GM19043 (cell line): ENCODE results near the gene AEBP2.
"Not testable (repeated sequence)": the region's sequence is repeated elsewhere in the genome, so short reads cannot be mapped to it uniquely, and the experiment has no call there.

ENCODE experiments used
- ATAC-seq: cut with Tn5 transposase; IDR thresholded peaks from one replicate; pipeline ENCODE4 v1.9.1; 2021; ENCODE audit warnings: low read depth; ENCODE audit not compliant: unreplicated experiment

The AEBP2 gene

DNA sequence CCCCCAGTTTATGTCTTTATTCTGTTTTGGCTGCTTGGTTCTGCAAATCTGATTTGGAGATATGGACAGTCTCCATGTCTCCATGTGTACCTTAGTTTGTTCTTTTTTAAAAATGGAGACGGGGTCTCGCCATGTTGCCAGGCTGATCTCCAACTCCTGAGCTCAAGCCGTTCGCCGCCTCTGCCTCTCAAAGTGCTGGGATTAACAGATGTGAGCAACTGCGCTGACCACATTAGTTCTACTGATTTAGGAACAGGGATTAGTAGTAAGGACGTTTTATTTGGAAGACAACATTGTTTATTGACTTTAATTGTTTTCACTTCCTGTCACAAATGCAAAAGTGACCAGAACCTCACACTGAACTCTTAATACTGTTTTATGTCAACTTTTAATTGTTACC lies 14.7 kb downstream of the AEBP2 start:
- ATAC-seq: no peak

DNA sequence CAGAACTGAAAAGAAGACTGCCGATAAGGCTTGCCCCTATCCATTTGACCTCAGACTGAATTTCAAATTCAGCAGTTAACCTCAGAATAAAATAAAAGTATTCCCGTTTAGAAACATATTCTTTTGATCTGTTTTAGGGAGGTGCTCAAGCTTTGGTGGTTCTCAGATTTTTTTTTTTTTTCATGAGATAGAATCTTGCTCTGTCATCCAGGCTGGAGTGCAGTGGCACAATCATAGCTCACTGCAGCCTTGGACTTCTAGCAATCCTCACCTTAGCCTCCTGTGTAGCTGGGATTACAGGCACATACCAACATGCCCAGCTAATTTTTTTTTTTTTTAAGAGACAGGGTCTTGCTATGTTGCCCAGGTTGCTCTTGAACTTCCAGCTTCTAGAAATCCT lies 15.5 kb downstream of the AEBP2 start:
- no peak for ATAC-seq

DNA sequence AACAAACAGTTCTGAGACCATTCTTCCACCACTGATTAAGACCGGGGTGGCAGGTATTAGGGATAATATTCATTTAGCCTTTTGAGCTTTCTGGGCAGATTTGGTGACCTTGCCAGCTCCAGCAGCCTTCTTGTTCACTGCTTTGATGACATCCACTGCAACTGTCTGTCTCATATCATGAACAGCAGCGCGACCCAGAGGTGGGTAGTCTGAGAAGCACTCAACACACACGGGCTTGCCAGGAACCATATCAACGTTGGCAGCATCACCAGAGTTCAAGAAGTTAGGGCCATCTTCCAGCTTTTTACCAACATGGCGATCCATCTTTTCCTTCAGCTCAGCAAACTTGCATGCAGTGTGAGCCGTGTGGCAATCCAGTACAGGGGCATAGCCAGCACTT lies 16.9 kb downstream of the AEBP2 start:
- no peak for ATAC-seq

DNA sequence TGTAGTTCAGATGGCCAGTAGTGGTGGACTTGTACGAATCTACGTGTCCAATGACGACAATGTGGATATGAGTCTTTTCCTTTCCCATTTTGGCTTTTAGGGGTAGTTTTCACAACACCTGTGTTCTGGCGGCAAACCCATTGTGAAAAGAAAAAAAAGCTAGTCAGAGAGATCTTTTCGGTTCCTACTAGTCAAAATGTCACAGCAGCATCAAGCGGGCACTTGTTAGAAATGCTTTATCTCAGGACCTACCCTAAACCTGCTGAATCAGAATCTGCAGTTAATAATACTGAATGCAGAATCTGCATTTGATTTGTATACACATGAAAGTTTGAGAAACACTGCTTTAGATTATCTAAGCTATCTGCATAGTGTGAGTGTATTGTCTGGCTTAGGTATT lies 18.3 kb downstream of the AEBP2 start:
- ATAC-seq: no peak

DNA sequence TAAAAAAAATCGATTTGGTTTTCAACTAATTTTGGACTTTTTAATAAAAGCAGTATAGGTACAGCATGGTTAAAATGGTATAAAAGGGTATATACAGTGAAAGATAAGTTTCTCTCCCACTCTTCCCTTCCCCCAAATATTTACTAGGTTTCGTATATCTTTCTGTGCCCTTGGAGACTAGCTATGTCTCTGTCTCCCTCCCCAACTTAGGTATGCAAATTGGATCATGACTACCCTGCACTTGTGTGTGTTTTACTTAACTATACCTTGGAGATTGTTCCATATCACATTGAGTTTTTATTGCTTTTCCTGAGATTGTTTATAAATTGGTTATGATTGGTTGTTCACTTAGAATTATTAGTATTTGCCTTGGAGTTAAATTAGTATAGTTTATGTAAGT lies 19.4 kb downstream of the AEBP2 start:
- ATAC-seq: no peak

DNA sequence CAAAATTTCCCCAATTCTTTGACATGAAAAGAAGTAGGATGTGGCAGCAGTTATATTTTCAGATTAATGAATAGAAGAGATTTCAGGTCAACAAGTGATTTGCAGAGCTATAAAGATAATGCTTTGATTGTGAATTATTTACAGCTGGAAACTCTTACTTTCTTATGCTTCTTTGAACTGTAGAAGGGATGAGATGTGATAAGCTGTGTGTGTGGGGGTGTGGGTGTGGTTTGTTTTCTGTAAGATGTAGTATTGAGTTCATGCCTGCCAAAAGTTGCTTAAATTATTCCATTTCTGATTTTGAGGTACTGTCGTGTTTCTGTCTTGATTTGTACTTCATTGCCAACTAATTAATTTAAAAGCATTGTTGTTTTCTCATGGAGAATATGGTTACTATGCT lies 22.7 kb downstream of the AEBP2 start:
- ATAC-seq: no peak

DNA sequence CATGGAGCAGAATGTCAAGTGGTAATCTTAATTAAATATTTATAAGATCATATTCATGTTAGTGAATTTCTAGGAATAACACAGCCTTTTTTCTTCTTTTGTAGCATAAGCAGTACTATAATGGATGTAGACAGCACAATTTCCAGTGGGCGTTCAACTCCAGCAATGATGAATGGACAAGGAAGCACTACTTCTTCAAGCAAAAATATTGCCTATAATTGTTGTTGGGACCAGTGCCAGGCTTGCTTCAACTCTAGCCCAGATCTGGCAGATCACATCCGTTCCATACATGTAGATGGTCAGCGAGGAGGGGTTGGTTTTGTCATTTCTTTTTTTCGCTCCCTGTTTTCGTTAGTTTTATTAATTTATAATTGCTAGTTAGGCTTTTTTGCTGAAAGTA lies 23.1 kb downstream of the AEBP2 start:
- ATAC-seq: no peak

DNA sequence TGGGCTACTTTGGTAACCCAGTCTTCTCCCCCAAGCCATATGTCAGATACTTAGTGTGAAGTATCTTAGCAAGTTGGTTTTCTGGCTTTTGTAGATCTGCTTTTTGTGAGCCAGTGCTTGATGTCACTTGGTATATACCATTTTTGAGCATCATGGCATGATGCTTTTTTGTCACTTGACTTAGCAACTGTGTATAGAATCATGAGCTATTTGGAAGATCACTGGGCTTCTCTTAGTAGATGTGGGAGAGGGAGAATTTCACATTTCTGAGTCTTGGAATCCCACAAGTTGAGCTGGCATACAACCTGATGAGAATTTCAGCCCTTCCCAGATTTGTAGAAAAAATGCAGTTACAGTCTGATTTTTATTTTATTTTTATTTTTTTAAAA lies 24.9 kb downstream of the AEBP2 start:
- no peak for ATAC-seq

DNA sequence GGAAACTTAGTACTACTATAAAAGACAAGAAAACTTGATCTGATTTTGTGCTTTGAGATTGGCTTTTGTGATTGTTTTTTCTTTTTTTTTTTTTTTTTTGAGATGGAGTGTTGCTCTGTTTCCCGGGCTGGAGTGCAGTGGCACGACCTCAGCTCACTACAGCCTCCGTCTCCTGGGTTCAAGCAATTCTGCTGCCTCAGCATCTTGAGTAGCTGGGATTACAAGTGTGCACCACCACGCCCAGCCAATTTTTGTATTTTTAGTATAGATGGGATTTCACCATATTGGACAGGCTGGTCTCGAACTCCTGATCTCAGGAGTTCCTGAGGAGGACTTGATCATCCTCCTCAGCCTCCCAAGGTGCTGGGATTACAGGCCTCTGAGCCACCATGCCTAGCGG lies 26.4 kb downstream of the AEBP2 start:
- no peak for ATAC-seq

DNA sequence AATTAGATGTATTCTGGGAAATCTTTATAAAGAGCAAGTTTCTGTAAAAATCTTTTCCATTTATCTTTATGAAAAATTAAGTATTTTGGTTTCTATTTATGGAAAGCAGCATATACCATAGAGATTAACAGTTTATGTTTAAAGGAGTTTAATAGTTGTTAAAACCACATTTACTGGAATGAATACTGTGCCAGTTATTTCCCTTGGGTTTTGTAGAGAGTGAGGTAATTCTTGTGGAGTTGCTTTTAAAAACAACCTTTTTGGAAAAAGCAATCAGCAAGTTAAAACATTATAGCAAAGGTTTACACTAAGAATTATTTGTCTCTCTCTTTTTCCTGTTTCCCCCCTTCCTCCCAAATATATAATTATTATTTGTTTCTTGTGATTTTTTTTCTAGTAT lies 34.9 kb downstream of the AEBP2 start:
- ATAC-seq: no peak

DNA sequence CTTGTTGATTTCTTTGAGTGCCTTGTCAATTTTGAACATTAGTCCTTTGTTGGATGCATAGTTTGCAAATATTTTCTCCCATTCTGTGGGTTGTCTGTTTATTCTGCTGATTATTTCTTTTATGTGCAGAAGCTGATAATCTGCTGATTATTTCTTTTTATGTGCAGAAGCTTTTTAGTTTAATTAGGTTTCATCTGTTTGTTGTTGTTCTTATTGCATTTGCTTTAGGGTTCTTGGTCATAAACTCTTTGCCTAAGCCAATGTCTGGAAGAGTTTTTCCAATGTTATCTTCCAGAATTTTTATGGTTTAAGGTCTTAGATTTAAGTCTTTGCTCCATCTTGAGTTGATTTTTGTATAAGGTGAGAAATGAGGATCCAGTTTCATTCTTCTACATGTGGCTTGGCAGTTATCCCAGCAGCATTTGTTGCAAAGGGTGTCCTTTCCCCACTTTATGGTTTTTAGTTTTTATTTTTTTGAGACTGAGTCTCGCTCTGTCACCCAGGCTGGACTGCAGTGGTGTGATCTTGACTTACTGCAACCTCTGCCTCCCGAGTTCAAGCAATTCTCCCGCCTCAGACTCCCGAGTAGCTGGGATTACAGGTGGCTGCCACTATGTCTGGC lies 36.7 kb downstream of the AEBP2 start:
- not testable (repeated sequence) for ATAC-seq

DNA sequence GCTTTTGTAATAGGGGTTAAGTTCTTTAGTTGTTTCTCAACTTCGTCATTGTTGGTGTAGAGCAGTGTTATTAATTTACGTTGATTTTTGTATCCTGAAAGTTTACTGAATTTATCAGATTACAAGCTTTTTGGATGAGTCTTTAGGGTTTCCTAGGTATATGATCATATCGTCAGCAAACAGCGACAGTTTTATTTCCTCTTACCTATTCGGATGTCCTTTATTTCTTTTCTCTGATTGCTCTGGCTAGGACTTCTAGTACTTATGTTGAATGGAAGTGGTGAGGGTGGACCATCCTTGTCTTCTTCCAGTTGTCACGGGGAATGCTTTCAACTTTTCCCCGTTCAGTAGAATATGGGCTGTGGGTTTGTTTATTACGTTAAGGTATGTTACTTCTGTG lies 37.8 kb downstream of the AEBP2 start:
- no peak for ATAC-seq

DNA sequence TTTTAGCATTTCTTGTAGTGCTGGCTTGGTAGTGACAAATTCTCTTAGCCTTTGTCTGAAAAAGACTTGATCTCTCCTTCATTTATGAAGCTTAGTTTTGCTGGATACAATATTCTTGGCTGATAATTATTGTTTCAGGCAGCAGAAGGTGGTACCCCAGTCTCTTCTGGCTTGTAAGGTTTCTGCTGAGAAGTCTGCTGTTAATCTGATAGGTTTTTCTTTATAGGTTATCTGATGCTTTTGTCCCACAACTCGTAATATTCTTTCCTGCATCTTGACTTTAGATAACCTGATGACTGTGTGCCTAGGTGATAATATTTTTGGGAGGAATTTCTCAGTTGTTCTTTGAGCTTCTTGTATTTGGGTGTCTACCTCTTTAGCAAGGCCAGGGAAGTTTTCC lies 41.2 kb downstream of the AEBP2 start:
- no peak for ATAC-seq

DNA sequence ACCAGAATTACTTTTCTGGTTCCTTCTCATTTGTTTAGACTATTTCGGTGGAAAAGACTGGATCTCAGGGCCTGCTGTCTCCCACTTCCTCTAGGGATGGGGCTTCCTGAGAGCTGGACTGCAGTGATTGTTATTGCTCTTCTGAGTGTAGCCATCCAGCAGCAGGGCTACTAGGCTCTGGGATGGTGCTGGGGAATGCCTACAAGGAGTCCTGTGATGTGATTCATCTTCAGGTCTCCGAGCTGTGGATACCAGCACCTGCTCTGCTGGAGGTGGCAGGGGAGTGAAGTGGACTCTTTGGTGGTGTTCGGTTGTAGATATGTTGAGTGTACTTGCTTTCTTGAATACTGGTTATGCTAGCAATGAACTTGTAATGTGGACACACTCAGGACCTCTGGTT lies 42.7 kb downstream of the AEBP2 start:
- no peak for ATAC-seq

DNA sequence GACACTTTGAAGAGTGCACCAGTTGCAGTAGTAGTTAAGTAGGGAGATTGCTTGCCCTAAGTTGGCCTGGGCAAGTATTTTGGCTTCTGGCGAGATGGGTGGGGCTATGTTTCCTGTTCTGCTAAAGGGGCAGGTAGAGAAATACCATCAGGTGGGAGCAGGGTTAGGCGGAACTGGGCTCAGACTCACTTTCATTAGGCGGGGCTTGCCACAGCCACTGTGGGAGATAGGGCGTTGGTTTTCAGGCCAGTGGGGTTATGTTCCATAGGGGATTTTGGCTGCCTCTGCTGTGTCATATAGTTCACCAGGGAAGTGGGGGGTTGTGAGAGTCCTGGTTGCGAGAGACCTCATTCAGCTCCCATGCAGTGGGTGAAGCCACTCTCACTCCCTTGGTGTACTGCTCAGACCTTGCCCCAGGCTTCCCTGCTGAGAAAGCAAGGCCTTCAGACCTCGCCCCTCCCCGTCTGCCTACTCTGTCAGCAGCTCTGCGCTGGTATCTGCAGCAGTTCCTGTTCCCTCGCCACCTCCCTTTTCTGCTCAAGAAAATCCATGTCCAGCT lies 43.3 kb downstream of the AEBP2 start:
- ATAC-seq: no peak

DNA sequence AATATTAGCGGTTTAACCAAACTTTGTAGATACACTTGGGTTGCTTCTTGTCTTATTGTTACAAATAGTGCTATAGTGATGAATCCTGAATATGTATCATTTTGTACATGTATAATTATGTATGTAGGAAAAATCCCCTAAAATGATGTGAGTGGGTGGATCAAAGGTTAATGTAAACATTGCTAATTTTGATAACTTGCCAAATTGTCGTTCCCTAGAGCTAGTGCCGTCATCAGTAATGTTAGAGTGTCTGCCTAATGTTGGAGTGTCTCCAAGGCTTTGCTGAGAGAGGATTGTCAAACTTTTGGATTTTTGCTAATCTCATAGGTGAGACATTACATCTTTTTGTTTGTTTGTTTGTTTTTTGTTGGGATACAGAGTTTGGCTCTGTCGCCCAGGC lies 44.4 kb downstream of the AEBP2 start:
- ATAC-seq: no peak

DNA sequence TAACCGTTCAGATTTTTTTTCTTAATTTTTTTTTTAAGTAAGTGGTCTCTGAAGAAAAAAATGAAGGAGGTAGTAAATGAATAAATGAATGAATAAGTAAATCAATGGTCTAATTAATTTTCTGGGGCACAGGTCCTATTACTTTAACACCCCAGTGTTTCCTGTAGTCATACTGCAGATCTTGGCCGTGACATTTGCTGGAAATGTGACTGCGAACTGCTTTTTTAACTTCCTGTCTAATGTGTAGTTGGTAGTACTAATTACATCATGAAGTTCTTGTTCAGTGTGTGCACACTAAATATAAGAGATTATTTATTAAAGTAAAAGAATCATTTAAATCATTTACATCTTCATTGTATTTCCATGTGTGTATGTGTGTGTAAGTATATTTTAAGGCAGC lies 45.4 kb downstream of the AEBP2 start:
- ATAC-seq: no peak

DNA sequence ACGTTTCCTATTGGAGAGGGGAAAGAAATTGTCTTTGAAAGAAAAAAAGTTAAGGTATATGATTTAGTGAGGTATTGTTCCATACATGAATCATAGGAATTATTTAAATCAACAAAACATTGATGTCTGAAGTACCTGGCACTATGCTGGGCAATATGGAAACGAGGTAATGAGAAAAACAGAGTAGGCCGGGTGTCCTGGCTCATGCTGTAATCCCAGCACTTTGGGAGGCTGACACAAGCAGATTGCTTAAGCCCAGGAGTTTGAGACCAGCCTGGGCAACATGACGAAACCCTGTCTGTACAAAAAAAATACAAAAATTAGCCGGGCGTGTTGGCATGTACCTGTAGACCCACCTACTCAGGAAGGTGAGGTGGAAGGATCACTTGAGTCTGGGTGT lies 45.9 kb downstream of the AEBP2 start:
- ATAC-seq: no peak

DNA sequence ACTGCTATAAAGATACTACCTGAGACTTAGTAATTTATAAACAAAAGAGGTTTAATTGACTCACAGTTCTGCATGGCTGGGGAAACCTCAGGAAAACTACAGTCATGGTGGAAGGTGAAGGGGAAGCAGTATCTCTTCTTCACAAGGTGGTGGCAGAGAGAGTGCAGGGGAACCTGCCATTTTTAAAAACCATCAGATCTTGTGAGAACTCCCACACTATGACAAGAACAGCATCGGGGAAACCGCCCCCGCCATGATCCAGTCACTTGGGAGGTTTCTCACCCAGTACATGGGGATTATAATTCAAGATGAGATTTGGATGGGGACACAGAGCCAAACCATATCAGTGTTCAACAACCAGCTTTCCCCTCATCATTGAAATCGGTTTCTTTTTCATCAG lies 49.9 kb downstream of the AEBP2 start:
- ATAC-seq: no peak

DNA sequence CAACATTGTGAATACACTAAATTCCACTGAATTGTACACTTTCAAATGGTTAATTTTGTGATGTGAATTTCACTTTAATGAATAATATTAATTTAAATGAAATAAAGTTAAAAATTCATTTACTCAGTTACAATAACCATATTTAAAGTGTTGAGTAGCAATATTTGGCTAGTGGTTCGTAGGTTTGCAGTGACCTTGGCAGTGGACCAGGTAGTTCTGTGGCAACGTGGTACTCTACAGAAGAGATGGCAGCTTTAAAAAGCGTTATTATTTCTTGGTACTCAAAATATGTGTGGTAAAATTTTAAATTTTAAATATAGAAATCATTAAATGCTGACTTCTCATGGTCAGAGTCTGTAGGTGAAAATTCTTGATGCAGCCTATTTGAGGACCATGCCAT lies 51.6 kb downstream of the AEBP2 start:
- ATAC-seq: no peak

DNA sequence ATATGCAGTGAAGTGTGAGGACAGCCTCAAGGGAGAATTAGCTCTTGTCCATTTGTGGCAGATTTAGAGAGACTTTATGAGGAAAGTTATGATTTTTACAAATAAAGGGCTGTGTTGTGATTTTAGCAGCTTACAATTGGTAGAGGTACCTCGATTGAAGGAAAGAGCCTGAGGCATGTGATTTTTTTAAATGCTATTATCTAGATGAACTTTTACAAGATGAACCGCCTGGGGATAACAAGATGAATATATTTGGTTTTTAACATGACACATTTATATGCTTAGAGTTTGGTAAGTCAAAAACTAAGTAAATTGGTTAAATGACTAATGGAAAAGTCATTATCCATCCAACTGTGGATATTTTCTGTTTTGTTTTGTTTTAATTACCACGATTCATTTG lies 52.6 kb downstream of the AEBP2 start:
- no peak for ATAC-seq

DNA sequence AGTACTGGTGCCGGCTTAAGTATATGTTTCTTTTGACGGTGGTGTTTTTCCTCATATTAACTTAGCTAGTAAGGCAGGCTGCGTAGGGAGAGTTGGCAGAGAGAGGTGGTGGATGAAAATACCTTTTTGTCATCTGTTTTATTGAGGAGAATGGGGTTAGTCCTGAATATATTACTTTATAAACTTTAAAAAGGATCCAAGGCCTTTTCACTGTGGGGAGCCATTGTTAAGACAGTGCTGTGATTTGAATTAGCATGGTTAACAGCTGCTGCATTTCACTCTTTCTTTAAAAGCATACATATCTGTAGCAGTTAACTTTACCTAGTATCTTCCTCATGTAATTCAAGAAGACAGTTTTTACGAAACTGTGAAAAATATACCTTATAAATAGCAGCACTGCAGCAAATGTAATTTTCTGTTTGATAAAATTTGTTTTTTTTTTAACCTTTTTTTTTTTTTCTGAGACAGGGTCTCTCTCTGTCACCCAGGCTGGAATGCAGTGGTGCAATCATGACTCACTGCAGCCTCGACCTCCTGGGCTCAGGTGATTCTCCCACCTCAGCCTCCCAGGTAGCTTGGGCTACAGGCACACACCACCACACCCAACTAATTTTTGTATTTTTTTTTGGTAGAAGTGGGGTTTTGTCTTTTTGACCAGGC lies 57.1 kb downstream of the AEBP2 start:
- ATAC-seq: no peak

DNA sequence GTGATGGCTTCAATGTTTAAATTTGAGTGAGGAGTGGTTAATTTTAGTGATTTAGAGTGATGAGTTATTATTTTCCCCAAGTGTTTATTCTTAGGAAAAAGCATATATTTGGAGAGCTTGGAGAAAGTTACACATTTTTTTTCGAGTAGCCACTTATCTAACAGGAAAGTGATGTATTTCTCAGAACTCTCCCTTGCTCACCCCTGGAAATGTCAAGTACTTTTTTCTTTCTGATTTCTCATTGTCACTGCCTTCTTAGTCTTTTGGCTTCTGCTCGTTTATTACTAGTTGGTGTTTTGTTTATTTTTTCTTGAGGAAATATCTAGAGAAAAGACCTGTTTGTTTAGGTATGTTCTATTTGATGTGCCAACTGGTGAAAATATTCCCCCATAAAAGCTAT lies 58.8 kb downstream of the AEBP2 start:
- ATAC-seq: no peak
